ENCODE measurements around the gene ZFHX3. TPM values are rescaled to one million over a fixed set of nuclear protein-coding genes. Genes with fewer than 3 reads are reported as not detected.

Gene ZFHX3
- total RNA-seq, 1 experiment from 2014 or later, result 1.5 TPM

DNA sequence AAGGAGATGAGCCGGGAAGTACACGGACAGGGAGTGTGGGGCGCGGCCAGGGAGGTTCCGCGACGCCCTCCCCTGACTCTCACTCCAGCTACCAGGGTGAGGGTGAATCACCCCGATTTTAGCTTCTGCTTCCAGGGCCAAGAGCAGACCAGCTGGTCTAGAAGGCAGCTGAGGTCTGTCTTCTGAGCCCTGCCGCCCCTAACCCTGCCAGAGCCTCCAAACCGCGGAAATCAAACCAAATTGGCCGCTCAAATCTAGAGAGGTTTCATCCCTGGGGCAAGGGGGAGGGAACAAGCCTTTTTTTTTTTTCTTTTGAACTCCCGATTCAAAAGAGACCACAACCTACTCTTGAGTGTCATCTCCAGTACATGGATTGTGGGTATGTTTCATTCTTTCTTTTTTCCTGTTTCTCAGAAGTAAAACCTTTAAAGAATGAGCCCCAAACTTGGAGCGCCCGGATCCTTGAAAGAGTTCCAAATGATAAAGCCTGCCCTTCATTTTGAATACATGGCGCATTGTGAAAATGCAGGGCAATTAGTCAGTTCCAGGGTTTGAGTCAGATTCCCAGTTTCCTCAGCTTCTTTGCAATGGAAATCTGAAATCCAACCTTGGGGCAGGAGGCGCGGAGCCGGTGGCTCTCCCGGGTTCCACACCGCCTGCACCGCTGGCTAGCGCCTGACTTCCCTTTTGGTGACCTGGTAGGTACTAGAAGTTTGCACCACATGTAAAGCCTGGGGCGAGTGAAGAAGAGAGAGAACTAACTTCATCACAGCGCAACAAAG is 16.5 kb upstream of the ZFHX3 start:
- Mint-ChIP-seq H3K27ac (no peak overlapping the region), H3K36me3 (ENCODE audit: insufficient read depth in 1 of 3, low read depth in 3 of 3) (peaks cover 0 to 2% (median 0%) of the 10 kb centered on the region in 3 experiments; a peak in 2 of 7 replicates), H3K4me1 (peaks cover 50 to 73% of the 10 kb centered on the region in 2 experiments), H3K9me3 (peaks cover 0 to 4% of the 10 kb centered on the region in 2 experiments; a peak in 1 of 5 replicates), H3K4me3 (peak overlapping the region in 1 of 2 experiments; percentile 56; a peak in 3 of 5 replicates), H3K27me3 (ENCODE audit: low read depth) (peaks cover 100% of the 10 kb centered on the region)
- Histone ChIP-seq H4K5ac (ENCODE audit: insufficient read length, low read depth, low read length) (no peak overlapping the region), H3K14ac (ENCODE audit: insufficient read depth, low read length) (no peak overlapping the region), H3K23me2 (ENCODE audit: insufficient read length, low read depth, low read length, poor library complexity, severe bottlenecking) (peaks cover 8% of the 10 kb centered on the region), H3K79me2 (ENCODE audit: insufficient read depth, low read length) (no peaks in the 10 kb centered on the region), H2AFZ (ENCODE audit: low read length) (no peak overlapping the region), H4K20me1 (ENCODE audit: control insufficient read depth, insufficient read depth, insufficient read length) (peaks cover 2% of the 10 kb centered on the region), H4K8ac (replicated peaks; ENCODE audit: insufficient read length, low read depth, low read length) (no peak overlapping the region), H2BK12ac (ENCODE audit: insufficient read length, low read depth, low read length) (no peak overlapping the region), H3K4me2 (ENCODE audit: insufficient read depth, insufficient read length, low read length) (peak overlapping the region; percentile 37), H3K27me3 (ENCODE audit: insufficient read depth, low read length) (peaks cover 80% of the 10 kb centered on the region), H2BK5ac (ENCODE audit: insufficient read length, low read length) (no peak overlapping the region), H4K91ac (ENCODE audit: insufficient read length, low read depth, low read length) (no peak overlapping the region), H2BK20ac (ENCODE audit: low read depth, low read length, poor library complexity, severe bottlenecking) (no peak overlapping the region), H3K9me3 (ENCODE audit: control insufficient read depth, low read depth, low read length) (no peaks in the 10 kb centered on the region), H3K79me1 (ENCODE audit: insufficient read depth, low read depth, low read length, poor library complexity, severe bottlenecking) (no peaks in the 10 kb centered on the region), H3T11ph (ENCODE audit: low read length) (no peak overlapping the region), H2BK120ac (ENCODE audit: low read depth, low read length, poor library complexity, severe bottlenecking) (no peak overlapping the region), H2BK15ac (ENCODE audit: low read depth, low read length) (no peak overlapping the region), H2AK5ac (ENCODE audit: insufficient read length, low read length) (no peak overlapping the region), H3K56ac (ENCODE audit: insufficient read length, low read depth, low read length) (no peak overlapping the region), H3K9ac (ENCODE audit: extremely low read depth, insufficient read length, low read length) (no peak overlapping the region), H3K27ac (ENCODE audit: insufficient read length, low read depth, low read length) (no peak overlapping the region), H3K18ac (ENCODE audit: insufficient read length, low read depth, low read length) (no peak overlapping the region), H3K23ac (ENCODE audit: insufficient read length, low read depth, low read length) (no peak overlapping the region), H3K4me1 (ENCODE audit: insufficient read depth, low read length) (peaks cover 2% of the 10 kb centered on the region; the same call in 1 of the 2 replicates), H3K4ac (ENCODE audit: low read depth, low read length) (no peak overlapping the region)
- TF ChIP-seq, protein P1, sequence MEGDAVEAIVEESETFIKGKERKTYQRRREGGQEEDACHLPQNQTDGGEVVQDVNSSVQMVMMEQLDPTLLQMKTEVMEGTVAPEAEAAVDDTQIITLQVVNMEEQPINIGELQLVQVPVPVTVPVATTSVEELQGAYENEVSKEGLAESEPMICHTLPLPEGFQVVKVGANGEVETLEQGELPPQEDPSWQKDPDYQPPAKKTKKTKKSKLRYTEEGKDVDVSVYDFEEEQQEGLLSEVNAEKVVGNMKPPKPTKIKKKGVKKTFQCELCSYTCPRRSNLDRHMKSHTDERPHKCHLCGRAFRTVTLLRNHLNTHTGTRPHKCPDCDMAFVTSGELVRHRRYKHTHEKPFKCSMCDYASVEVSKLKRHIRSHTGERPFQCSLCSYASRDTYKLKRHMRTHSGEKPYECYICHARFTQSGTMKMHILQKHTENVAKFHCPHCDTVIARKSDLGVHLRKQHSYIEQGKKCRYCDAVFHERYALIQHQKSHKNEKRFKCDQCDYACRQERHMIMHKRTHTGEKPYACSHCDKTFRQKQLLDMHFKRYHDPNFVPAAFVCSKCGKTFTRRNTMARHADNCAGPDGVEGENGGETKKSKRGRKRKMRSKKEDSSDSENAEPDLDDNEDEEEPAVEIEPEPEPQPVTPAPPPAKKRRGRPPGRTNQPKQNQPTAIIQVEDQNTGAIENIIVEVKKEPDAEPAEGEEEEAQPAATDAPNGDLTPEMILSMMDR (conservative IDR thresholded peaks at IDR 0.05), result no peak
- no CpG with 5 or more reads among the region's 25 CpGs for WGBS (ENCODE audit: extremely low coverage, insufficient read length, low lambda C conversion rate)
- peak; percentile 69 for DNase-seq

Measured in H9 (cell line).